Chondrocyte (in vitro differentiated cells): ENCODE data around the gene MICALL2. TPM values are rescaled to one million over a fixed set of nuclear protein-coding genes. Genes with fewer than 3 reads are reported as not detected.

Source experiments
- DNase-seq: peaks from one replicate; pipeline ENCODE4 v3.0.0; 2021; ENCODE audit warnings: mixed read lengths, low spot score
- H3K27ac Mint-ChIP-seq: one replicate; pipeline ENCODE4 v1.8.0; 2021; ENCODE audit warnings: mild to moderate bottlenecking, moderate library complexity, mixed read lengths; ENCODE audit not compliant: unreplicated experiment
- H3K27me3 Mint-ChIP-seq: 2 replicates; pipeline ENCODE4 v1.8.0; 2021; ENCODE audit warnings: low read depth, mixed read lengths
- H3K36me3 Mint-ChIP-seq: 2 replicates; pipeline ENCODE4 v1.8.0; 2021; ENCODE audit warnings: low read depth, mixed read lengths
- H3K4me1 Mint-ChIP-seq: 2 replicates; pipeline ENCODE4 v1.8.0; 2021; ENCODE audit warnings: low read depth, mild to moderate bottlenecking, mixed read lengths
- H3K4me3 Mint-ChIP-seq: one replicate; pipeline ENCODE4 v1.8.0; 2021; ENCODE audit warnings: mild to moderate bottlenecking, moderate library complexity, mixed read lengths; ENCODE audit not compliant: unreplicated experiment
- H3K9me3 Mint-ChIP-seq: 2 replicates; pipeline ENCODE4 v1.8.0; 2021; ENCODE audit warnings: low read depth, mixed read lengths
- total RNA-seq: library from RNA; stranded (reverse); gene quantifications from 3 replicates; pipeline ENCODE4 v1.2.1, GENCODE V29; 2021
- TF ChIP-seq, protein P1 (sequence below): fragments of 200-600 bp; sonication (generic); IDR thresholded peaks from 2 replicates; pipeline ENCODE4 v1.5.0; 2021; ENCODE audit warnings: antibody characterized with exemption, mild to moderate bottlenecking, moderate library complexity

The MICALL2 gene
- total RNA-seq, 1 donor from 2014 or later, result 44.5 TPM

DNA sequence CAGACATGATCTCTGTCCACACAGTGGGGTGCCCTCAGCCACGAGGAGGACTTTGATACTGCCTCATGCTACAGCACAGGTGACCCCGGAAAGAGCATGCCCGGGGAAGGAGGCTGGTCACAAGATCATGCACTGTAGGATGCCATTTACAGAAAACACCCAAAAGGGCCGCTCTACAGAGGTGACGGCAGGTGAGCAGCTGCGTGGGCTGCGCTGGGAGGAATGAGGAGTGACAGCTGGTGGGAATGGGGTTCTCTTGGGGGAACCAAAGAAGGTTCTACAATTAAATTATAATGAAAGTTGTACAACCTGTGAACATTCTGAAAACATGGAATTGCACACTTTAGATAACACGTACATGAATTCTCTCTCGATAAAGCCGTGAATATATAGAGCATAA is 33.0 kb upstream of the MICALL2 start:
- TF ChIP-seq, protein P1, sequence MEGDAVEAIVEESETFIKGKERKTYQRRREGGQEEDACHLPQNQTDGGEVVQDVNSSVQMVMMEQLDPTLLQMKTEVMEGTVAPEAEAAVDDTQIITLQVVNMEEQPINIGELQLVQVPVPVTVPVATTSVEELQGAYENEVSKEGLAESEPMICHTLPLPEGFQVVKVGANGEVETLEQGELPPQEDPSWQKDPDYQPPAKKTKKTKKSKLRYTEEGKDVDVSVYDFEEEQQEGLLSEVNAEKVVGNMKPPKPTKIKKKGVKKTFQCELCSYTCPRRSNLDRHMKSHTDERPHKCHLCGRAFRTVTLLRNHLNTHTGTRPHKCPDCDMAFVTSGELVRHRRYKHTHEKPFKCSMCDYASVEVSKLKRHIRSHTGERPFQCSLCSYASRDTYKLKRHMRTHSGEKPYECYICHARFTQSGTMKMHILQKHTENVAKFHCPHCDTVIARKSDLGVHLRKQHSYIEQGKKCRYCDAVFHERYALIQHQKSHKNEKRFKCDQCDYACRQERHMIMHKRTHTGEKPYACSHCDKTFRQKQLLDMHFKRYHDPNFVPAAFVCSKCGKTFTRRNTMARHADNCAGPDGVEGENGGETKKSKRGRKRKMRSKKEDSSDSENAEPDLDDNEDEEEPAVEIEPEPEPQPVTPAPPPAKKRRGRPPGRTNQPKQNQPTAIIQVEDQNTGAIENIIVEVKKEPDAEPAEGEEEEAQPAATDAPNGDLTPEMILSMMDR, result no peak
- DNase-seq, result no peak
- Mint-ChIP-seq H3K36me3 (peaks cover 29% of the 10 kb centered on the region), H3K27me3 (no peaks in the 10 kb centered on the region), H3K4me1 (no peaks in the 10 kb centered on the region), H3K4me3 (no peak overlapping the region), H3K27ac (no peak overlapping the region), H3K9me3 (no peaks in the 10 kb centered on the region)

DNA sequence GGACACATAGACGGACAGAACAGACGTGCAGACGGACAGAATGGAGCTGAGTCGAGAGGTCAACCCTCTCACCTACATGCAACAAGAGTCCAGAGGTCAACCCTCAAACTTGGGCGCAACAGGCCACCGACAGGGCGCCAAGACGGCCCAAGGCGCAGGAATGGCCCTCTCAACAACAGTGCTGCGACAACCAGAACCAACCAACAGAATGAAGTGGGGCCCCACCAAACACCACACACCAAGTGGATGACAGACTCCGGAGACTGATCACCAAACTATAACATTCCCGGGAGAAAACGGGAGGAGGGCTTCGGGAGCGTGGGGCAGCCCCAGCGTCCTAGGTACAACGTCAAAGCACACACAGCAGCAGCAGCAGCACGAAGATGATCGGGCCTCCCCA is 31.6 kb upstream of the MICALL2 start:
- H3K27ac Mint-ChIP-seq, result no peak overlapping the region
- no peaks in the 10 kb centered on the region for H3K9me3 Mint-ChIP-seq
- H3K4me1 Mint-ChIP-seq, result no peaks in the 10 kb centered on the region
- peaks cover 29% of the 10 kb centered on the region for H3K36me3 Mint-ChIP-seq
- TF ChIP-seq, protein P1, result no peak
- no peaks in the 10 kb centered on the region for H3K27me3 Mint-ChIP-seq
- H3K4me3 Mint-ChIP-seq, result no peak overlapping the region
- no peak for DNase-seq

DNA sequence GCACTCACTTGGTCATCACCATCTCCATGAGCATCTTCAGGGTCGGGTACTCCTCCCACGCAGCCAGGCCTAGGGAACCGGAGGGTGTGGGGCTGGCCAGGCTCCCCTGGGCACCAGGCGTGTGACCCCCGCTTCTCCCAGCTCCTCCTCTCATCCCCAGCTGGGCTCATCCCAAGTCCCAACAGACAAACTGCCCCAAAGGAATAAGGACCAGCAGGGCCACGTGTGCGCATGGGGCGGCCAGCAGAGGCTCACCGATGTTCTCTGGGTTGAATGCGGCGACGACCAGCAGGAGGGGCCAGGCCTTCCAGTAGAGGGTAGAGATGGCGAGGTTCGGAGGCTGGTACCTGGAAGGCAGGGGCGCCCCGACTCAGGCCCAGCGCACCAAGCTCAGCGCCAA is 30.1 kb upstream of the MICALL2 start:
- Mint-ChIP-seq H3K27ac (no peak overlapping the region), H3K4me3 (no peak overlapping the region), H3K27me3 (no peaks in the 10 kb centered on the region), H3K9me3 (no peaks in the 10 kb centered on the region), H3K4me1 (no peaks in the 10 kb centered on the region), H3K36me3 (peaks cover 34% of the 10 kb centered on the region)
- TF ChIP-seq, protein P1, result no peak
- no peak for DNase-seq

DNA sequence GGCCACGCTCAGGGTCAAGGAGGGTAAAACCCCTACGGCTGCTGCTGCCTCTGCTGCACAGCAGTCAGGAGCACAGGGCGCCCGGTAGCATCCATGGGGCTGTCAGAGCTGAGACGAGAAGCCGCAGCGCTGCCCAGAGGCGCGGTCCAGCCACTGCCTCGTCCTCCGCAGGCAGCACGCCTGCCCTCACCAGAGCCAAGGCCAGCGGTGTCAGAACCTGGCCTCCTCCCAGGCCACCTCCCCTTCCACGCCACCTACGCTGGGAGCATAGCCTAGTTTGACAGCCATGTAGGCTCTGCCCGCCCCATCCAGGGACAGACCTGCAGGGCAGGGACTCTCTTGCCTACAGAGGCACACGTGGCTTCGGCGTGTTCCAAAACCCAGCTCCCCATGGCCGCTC is 28.7 kb upstream of the MICALL2 start:
- Mint-ChIP-seq H3K9me3 (no peaks in the 10 kb centered on the region), H3K27me3 (no peaks in the 10 kb centered on the region), H3K4me1 (no peaks in the 10 kb centered on the region), H3K4me3 (no peak overlapping the region), H3K27ac (no peak overlapping the region), H3K36me3 (peaks cover 35% of the 10 kb centered on the region)
- DNase-seq, result no peak
- TF ChIP-seq, protein P1, result no peak

DNA sequence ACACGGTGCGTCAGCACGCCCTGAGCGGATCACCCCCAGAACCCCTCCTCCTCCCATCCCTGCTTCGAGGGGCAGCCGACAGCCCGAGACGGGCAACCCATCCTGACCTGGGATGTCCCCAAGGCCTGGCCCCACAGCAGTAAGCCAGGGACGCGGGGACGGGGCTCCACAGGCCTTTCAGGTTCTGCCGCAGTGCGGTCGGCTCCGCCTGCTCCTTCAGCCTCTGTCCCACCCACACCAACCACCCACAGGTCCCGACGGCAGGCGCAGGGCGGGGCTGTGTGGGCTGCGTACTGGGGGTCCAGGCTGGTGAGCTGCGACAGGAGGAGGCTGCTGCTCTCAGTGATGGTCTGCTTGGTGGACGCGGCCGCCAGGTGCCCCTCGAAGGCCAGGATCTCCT is 28.2 kb upstream of the MICALL2 start:
- H3K4me3 Mint-ChIP-seq, result no peak overlapping the region
- H3K27me3 Mint-ChIP-seq, result no peaks in the 10 kb centered on the region
- H3K36me3 Mint-ChIP-seq, result peaks cover 34% of the 10 kb centered on the region
- TF ChIP-seq, protein P1, result no peak
- DNase-seq, result no peak
- no peaks in the 10 kb centered on the region for H3K9me3 Mint-ChIP-seq
- no peaks in the 10 kb centered on the region for H3K4me1 Mint-ChIP-seq
- no peak overlapping the region for H3K27ac Mint-ChIP-seq
